Tibial nerve (tissue), 4 donors: ENCODE results near the gene FCN1. TPM values are rescaled to one million over a fixed set of nuclear protein-coding genes. Genes with fewer than 3 reads are reported as not detected.
A peak's percentile ranks its signal among the peaks of the same experiment; 100 is the strongest.

Experiments
- DNase-seq, 2 donors: peaks; one replicate each; pipeline ENCODE4 v3.0.0-alpha.2; 2019; ENCODE audit warnings: low spot score in 2 of 2
- H3K27ac ChIP-seq, 4 donors: fragments of 200-600 bp; sonication (generic) in 3 of 4; one replicate each; pipeline ENCODE4 v1.5.1; 2017 to 2019; ENCODE audit warnings: mild to moderate bottlenecking in 1 of 4
- H3K27me3 ChIP-seq, 2 donors: fragments of 200-600 bp; sonication (generic) in 1 of 2; one replicate each; pipeline versions ENCODE4 v1.5.1 to v1.6.0; 2017 to 2019
- H3K36me3 ChIP-seq, 3 donors: fragments of 200-600 bp; sonication (generic); one replicate each; pipeline ENCODE4 v1.5.1; 2018 to 2019
- H3K4me1 ChIP-seq, 4 donors: fragments of 200-600 bp; sonication (generic) in 3 of 4; one replicate each; pipeline ENCODE4 v1.5.1; 2017 to 2019
- H3K4me3 ChIP-seq, 4 donors: fragments of 200-600 bp; sonication (generic) in 3 of 4; one replicate each; pipeline ENCODE4 v1.5.1; 2017 to 2019; ENCODE audit warnings: mild to moderate bottlenecking in 1 of 4, moderate library complexity in 1 of 4
- H3K9me3 ChIP-seq, 4 donors: fragments of 200-600 bp; sonication (generic) in 3 of 4; one replicate each; pipeline ENCODE4 v1.5.1; 2017 to 2019
- EP300 ChIP-seq, 2 donors: sonication (generic); formaldehyde crosslinking; IDR thresholded peaks; one replicate each; pipeline ENCODE4 v1.6.1; 2017; ENCODE audit warnings: antibody characterized with exemption in 2 of 2, mild to moderate bottlenecking in 1 of 2
- POLR2A ChIP-seq, 2 donors: fragments of 450-650 bp; IDR thresholded peaks; one replicate each; pipeline ENCODE4 v1.6.1; 2017; ENCODE audit warnings: antibody characterized with exemption in 2 of 2, mild to moderate bottlenecking in 2 of 2, moderate library complexity in 2 of 2
- WGBS, 2 donors: methylation state at CpG; one replicate each; pipeline ENCODE4 v1.1.5; 2018; 5-methylcytosine and 5-hydroxymethylcytosine counted together
- total RNA-seq, 4 donors: library from RNA; depleted of rRNA; stranded (reverse); fragments of >200 nt; gene quantifications; one replicate each; pipeline ENCODE4 v1.1.0, GENCODE V29; 2016
- TF ChIP-seq, protein P1 (sequence below), 5 experiments: fragments of 200-600 bp in 3 of 5; fragments of 450-650 bp in 2 of 5; sonication (generic) in 3 of 5; IDR thresholded peaks; one replicate each; pipeline ENCODE4 v1.5.1; 2016 to 2019; ENCODE audit warnings: antibody characterized with exemption in 5 of 5, mild to moderate bottlenecking in 3 of 5, moderate library complexity in 2 of 5

FCN1 gene
- total RNA-seq, 4 donors from 2014 or later, result under 0.01 to 2.9 (median 0.96) TPM

DNA sequence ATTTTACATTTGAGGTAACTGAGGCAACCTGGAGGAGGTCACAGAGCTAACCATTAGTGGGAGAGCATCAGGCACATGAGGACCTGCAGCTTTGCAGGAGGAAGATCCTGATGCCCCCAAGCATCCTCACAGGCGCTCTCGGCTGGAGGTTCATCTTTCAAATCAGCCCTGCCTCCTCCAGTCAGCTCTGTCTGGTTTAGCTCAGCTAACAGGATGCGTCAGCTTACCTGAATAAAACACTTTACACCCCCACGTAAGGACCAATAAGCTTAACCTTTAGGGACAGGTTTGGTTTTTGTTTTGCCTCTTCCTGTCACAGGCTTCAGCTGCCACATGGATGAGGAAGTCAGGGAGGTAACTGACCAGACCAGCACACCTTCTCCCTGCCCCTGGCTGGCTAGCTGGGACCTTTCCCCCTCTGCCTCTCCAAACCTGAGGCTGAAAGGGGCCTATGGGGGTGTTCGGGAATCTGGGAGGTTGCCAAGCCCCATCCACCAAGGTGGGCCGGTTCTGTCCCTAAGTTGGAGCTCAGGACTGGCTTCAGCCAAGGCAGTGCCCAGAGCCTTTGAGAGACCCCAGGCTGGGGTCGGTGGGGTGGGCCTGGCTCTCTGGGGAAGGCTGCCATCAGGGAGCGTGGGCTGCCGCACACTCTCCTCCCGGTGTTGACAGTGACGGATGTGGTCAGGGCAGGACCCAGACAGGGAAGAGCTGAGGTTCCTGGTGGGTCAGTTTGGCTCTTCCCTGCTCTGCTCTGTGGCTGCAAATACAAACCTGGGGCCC, 20.0 kb upstream of the FCN1 start:
- Histone ChIP-seq H3K4me1 (peaks cover 0 to 9% (median 0%) of the 10 kb centered on the region in 4 donors), H3K27me3 (peaks cover 0 to 52% of the 10 kb centered on the region in 2 donors), H3K4me3 (no peak overlapping the region), H3K9me3 (no peaks in the 10 kb centered on the region), H3K36me3 (no peaks in the 10 kb centered on the region), H3K27ac (no peak overlapping the region)
- no peak for DNase-seq
- TF ChIP-seq, protein P1, sequence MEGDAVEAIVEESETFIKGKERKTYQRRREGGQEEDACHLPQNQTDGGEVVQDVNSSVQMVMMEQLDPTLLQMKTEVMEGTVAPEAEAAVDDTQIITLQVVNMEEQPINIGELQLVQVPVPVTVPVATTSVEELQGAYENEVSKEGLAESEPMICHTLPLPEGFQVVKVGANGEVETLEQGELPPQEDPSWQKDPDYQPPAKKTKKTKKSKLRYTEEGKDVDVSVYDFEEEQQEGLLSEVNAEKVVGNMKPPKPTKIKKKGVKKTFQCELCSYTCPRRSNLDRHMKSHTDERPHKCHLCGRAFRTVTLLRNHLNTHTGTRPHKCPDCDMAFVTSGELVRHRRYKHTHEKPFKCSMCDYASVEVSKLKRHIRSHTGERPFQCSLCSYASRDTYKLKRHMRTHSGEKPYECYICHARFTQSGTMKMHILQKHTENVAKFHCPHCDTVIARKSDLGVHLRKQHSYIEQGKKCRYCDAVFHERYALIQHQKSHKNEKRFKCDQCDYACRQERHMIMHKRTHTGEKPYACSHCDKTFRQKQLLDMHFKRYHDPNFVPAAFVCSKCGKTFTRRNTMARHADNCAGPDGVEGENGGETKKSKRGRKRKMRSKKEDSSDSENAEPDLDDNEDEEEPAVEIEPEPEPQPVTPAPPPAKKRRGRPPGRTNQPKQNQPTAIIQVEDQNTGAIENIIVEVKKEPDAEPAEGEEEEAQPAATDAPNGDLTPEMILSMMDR (IDR thresholded peaks at IDR 0.05), result no peak
- no peak for TF ChIP-seq POLR2A (IDR thresholded peaks at IDR 0.05)
- TF ChIP-seq EP300 (IDR thresholded peaks at IDR 0.05), result no peak
- WGBS, 2 donors, result 68 to 69% methylated on average over 9 to 11 of the region's 11 CpGs

DNA sequence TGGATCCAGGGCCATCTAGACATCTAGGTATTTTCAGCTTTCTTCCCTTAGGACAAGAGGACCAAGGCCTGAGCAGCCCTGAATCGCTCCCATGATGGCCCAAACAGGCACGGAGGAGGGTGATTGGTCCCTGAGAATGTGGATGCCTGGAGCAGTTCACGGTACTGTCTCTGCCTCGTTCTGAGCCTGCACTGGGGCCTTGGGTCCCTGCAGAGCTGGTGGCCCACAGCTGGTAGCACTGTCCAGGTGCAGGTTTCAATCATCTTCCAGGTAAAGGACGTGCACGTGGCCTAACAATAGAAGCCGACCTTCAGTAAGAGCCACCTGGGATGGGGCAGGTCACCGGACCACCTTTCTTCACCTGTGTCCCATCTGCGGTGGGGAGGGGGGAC, 19.4 kb upstream of the FCN1 start:
- 67 to 95% methylated on average over 2 to 4 of the region's 9 CpGs for WGBS, 2 donors
- peaks cover 0 to 56% of the 10 kb centered on the region in 2 donors for H3K27me3 ChIP-seq
- no peak for DNase-seq

DNA sequence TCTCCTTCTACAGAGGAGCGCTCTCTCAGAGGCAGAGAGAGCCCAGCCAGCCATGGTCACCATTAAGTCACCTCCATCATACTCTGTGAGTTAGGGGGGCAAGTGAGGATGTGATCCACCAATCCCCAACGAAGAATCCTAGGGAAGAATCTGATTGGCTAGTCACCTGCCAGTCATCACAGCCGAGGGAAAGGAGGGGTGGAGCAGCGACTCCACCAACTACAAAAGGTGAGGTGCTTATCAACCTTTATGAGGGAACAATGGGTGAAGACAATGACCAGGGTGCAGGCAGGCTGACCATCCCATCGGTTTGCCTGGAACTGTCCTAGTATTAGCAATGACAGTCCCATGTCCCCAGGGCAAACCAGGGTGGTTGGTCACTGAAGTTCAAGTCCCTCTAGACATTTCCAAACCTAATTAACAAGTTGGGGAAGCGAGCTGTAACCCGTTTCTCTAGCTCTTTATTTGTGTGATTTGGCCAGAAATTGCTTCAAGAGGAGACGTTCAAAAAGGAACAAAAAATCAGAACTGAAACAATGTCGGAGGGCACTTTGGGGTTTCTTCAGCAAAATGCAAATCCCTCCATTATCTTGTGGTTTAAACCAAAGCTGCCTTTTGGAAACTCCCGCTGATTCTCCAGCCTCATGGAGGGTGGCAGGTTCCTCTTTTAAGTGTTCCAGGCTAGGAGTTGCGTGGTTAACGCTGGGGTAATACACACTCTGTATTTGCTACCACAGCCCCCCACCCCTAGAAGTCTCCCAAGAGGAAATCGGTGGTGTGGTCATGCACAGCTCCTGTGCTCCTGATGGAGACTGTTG, 18.8 kb upstream of the FCN1 start:
- Histone ChIP-seq H3K9me3 (no peaks in the 10 kb centered on the region), H3K27ac (no peak overlapping the region), H3K4me1 (no peaks in the 10 kb centered on the region), H3K27me3 (peaks cover 0 to 53% of the 10 kb centered on the region in 2 donors), H3K4me3 (no peak overlapping the region), H3K36me3 (no peaks in the 10 kb centered on the region)
- no peak for DNase-seq
- peak in 1 of 2 donors; percentile 19 for TF ChIP-seq EP300 (IDR thresholded peaks at IDR 0.05)
- TF ChIP-seq, protein P1 (IDR thresholded peaks at IDR 0.05), result no peak
- WGBS, 2 donors, result 75 to 82% methylated on average over 13 of the region's 13 CpGs

More for the DNA sequence above, 19.4 kb upstream of the FCN1 start:
- Histone ChIP-seq H3K27ac (no peak overlapping the region), H3K9me3 (no peaks in the 10 kb centered on the region), H3K36me3 (no peaks in the 10 kb centered on the region), H3K4me1 (peaks cover 0 to 3% (median 0%) of the 10 kb centered on the region in 4 donors), H3K4me3 (no peak overlapping the region)
- TF ChIP-seq, protein P1 (IDR thresholded peaks at IDR 0.05), result no peak
- TF ChIP-seq EP300 (IDR thresholded peaks at IDR 0.05), result no peak
- no peak for TF ChIP-seq POLR2A (IDR thresholded peaks at IDR 0.05)

DNA sequence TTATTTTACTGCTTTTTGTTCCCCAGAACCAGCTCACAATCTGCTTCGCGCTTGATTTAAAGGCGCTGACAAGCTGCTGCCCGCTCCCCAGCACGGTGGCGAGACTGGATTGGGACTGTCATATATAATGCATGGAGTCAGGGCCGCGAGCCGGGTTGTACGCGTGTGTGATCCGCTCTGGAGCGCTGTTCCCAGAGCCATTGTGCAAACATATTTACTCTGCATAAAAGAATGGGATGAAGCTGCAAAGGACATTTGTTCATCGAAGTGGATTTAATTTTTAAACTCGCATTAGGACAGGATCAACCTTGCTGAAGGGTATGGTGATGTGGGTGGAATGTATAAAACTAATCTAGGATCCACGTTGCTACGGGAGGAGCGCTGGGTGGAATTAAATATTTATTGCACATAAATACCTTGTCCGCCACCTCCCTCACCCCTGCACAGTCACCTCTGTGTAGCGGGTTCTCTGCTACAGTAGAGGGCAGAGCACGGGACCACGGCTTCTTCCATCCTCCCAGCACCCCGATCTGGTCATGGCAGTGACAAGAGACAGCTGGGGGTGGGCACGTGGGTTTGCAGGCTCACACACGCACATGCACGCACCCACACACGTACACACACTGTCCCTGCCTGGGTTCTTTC, 18.1 kb upstream of the FCN1 start:
- peaks cover 0 to 49% of the 10 kb centered on the region in 2 donors for H3K27me3 ChIP-seq
- H3K9me3 ChIP-seq, result no peaks in the 10 kb centered on the region
- H3K4me3 ChIP-seq, result no peak overlapping the region
- no peak for DNase-seq
- no peaks in the 10 kb centered on the region for H3K4me1 ChIP-seq
- TF ChIP-seq, protein P1 (IDR thresholded peaks at IDR 0.05), result no peak
- no peak for TF ChIP-seq POLR2A (IDR thresholded peaks at IDR 0.05)
- no peak for TF ChIP-seq EP300 (IDR thresholded peaks at IDR 0.05)
- no peak overlapping the region for H3K27ac ChIP-seq
- no peaks in the 10 kb centered on the region for H3K36me3 ChIP-seq
- WGBS, 2 donors, result 79% methylated on average over 27 of the region's 27 CpGs
